Activated naive CD8-positive, alpha-beta T cell treated with anti-CD3 and anti-CD28 coated beads, Interleukin-2, amount 50 U/mL, for 24 hours (primary cell): ENCODE measurements around the gene NPW.

Experiments used
- ATAC-seq: fragments of 150-1000 bp; cut with Tn5 transposase; one replicate; pipeline ENCODE4 v1.10.0; 2021
- DNase-seq: peaks from one replicate; pipeline ENCODE4 v3.0.0; 2021
- H3K27ac Mint-ChIP-seq: one replicate; pipeline ENCODE4 v1.8.0; 2021; ENCODE audit warnings: mild to moderate bottlenecking, mixed read lengths
- H3K27me3 Mint-ChIP-seq: one replicate; pipeline ENCODE4 v1.8.0; 2021; ENCODE audit warnings: mixed read lengths
- H3K36me3 Mint-ChIP-seq: one replicate; pipeline ENCODE4 v1.8.0; 2021; ENCODE audit warnings: low read depth, mixed read lengths
- H3K4me1 Mint-ChIP-seq: one replicate; pipeline ENCODE4 v1.8.0; 2021; ENCODE audit warnings: mixed read lengths
- H3K4me3 Mint-ChIP-seq: one replicate; pipeline ENCODE4 v1.8.0; 2021; ENCODE audit warnings: mild to moderate bottlenecking, moderate library complexity, mixed read lengths
- H3K9me3 Mint-ChIP-seq: one replicate; pipeline ENCODE4 v1.8.0; 2021; ENCODE audit warnings: mixed read lengths

Gene NPW

DNA sequence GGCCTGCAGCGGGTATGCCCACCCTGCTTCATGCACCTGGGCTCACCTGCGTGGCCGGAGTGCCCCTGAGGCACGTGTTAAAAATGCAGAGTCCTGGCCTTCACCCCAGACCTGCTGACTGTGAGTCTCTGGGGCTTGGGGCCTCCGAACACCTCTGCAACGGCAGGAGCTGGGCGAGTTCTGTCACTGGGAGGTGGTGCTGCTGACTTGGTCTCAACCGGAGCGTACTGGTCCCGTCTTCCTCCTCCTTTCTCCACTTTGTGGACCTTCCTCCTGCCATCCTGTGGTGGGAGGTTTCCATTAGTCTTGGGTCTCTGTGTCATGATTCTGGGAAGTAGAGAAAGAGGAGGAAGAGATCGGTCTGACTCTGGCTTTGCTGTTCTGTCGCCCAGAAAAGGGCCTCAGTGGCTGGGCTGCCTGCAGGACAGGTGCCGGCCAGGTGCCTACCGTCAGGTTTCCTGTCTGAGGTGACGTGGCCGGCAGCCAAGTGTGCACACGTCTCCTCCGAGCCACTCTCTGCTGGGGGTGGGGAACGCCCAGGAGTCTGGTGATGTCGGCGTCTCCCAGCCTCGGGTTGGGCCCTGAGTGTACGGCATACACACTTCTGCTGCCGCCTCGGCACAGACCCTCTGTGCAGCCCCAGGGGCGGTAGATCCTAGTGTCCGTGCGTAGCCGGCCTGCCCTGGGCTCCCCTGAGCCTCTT is 35.1 kb downstream of the NPW start:
- ATAC-seq, result no peak
- H3K4me3 Mint-ChIP-seq, result no peak overlapping the region
- no peak for DNase-seq
- no peaks in the 10 kb centered on the region for H3K4me1 Mint-ChIP-seq
- no peaks in the 10 kb centered on the region for H3K9me3 Mint-ChIP-seq
- H3K27ac Mint-ChIP-seq, result no peak overlapping the region
- H3K36me3 Mint-ChIP-seq, result peaks cover 9% of the 10 kb centered on the region
- no peaks in the 10 kb centered on the region for H3K27me3 Mint-ChIP-seq

GRCh38 chr16:2056077-2056476 is 36.5 kb downstream of the NPW start:
- DNase-seq (no peak), ATAC-seq (no peak)
- no peaks in the 10 kb centered on the region for H3K4me1 Mint-ChIP-seq
- no peak overlapping the region for H3K4me3 Mint-ChIP-seq
- H3K27me3 Mint-ChIP-seq, result no peaks in the 10 kb centered on the region
- H3K9me3 Mint-ChIP-seq, result no peaks in the 10 kb centered on the region
- H3K36me3 Mint-ChIP-seq, result peaks cover 5% of the 10 kb centered on the region
- no peak overlapping the region for H3K27ac Mint-ChIP-seq

GRCh38 chr16:2056681-2057407 is 37.3 kb downstream of the NPW start:
- Mint-ChIP-seq H3K4me1 (no peaks in the 10 kb centered on the region), H3K9me3 (no peaks in the 10 kb centered on the region), H3K4me3 (no peak overlapping the region), H3K36me3 (peaks cover 2% of the 10 kb centered on the region), H3K27me3 (no peaks in the 10 kb centered on the region), H3K27ac (no peak overlapping the region)
- ATAC-seq (no peak), DNase-seq (no peak)

DNA sequence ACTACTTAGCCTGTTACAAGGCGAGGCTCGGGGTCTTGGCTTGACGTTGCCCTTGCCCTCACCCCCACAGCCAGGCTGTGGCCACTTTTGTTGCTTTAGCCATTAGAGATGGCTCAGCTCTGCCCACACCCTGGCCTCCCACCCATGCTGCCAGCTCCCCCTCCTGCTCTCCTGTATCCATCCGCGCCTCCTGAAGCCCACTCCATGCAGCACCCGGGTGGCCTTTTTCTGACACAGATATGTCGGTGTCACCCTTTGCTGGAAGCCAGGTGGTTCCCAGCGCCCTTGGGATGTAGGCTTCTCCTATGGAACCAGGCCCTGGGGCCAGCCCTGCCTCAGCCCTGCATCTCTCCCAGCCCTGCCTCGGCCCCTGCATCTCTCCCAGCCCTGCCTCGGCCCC is 37.9 kb downstream of the NPW start:
- H3K9me3 Mint-ChIP-seq, result no peaks in the 10 kb centered on the region

DNA sequence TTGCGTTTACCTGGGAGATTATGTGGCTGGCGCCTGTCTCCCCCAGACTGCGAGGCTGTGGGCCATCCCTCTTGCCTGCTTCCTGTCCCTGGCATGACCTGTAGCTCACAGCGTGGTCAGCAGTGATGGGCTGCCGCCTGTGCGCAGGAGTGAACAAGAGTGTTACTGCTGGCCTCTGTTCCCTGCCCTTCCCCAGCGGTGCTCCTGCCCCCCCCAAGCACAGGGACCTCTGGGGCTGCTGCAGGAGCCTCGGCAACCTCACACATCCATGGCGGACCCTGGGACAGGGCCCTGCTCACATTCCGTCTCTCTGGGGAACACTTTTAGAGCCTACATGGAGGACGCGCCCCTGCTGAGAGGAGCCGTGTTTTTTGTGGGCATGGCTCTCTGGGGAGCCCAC is 38.8 kb downstream of the NPW start:
- H3K9me3 Mint-ChIP-seq, result no peaks in the 10 kb centered on the region
- peaks cover 2% of the 10 kb centered on the region for H3K36me3 Mint-ChIP-seq
- ATAC-seq, result no peak
- DNase-seq, result no peak
- H3K27me3 Mint-ChIP-seq, result no peaks in the 10 kb centered on the region
- H3K27ac Mint-ChIP-seq, result no peak overlapping the region
- no peaks in the 10 kb centered on the region for H3K4me1 Mint-ChIP-seq
- no peak overlapping the region for H3K4me3 Mint-ChIP-seq

More for the DNA sequence above, 37.9 kb downstream of the NPW start:
- H3K27me3 Mint-ChIP-seq, result no peaks in the 10 kb centered on the region
- H3K36me3 Mint-ChIP-seq, result peaks cover 2% of the 10 kb centered on the region
- DNase-seq (no peak), ATAC-seq (no peak)
- no peaks in the 10 kb centered on the region for H3K4me1 Mint-ChIP-seq
- H3K4me3 Mint-ChIP-seq, result no peak overlapping the region
- no peak overlapping the region for H3K27ac Mint-ChIP-seq

- DNase-seq (no peak), ATAC-seq (no peak)
- H3K36me3 Mint-ChIP-seq, result peaks cover 5% of the 10 kb centered on the region
- H3K27ac Mint-ChIP-seq, result no peak overlapping the region
- H3K27me3 Mint-ChIP-seq, result no peaks in the 10 kb centered on the region
- H3K4me3 Mint-ChIP-seq, result no peak overlapping the region
- no peaks in the 10 kb centered on the region for H3K9me3 Mint-ChIP-seq
- H3K4me1 Mint-ChIP-seq, result no peaks in the 10 kb centered on the region
These were observed 39.3 kb downstream of the NPW start for GRCh38 chr16:2058872-2059271.

DNA sequence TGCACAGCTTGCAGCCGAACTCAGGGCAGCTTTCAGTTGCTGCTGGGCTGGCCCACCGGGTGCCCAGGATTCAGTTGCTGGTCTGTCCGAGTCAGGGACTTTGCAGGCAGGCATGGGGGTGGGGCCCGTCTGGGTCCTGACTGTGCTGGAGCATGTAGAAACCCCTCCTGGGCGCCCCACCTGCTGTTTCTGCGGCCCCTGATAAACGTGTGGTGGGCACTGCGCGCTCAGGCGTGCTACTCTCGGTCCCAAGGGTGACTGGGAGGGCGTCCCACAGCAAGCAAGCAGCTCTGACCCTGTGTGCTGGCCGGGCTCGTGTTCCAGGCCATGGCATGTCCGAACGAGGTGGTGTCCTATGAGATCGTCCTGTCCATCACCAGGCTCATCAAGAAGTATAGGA is 40.8 kb downstream of the NPW start:
- H3K36me3 Mint-ChIP-seq, result peaks cover 4% of the 10 kb centered on the region

DNA sequence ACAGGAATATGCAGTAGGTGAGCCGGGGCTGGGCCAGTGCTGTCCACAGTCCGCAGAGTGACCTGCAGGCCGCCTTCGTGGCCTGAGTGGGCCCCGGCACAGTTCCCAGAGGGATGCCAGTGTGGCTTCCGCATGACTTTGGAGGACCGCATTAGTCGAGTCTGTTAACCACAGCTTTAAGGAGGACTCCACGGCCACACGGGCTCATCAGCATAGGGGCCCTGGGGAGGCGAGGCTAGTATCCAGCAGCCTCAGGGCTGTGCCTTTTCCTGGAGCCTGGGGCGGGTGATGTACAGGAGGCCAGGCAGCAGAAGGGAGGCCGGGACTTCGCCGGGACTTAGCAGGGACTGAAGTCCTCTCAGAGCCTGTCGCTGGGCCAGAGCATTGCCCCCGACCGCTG is 41.4 kb downstream of the NPW start:
- Mint-ChIP-seq H3K9me3 (no peaks in the 10 kb centered on the region), H3K27me3 (no peaks in the 10 kb centered on the region), H3K4me1 (peaks cover under 1% of the 10 kb centered on the region), H3K27ac (no peak overlapping the region), H3K36me3 (peaks cover 7% of the 10 kb centered on the region), H3K4me3 (no peak overlapping the region)
- no peak for ATAC-seq
- no peak for DNase-seq

More for the DNA sequence above, 40.8 kb downstream of the NPW start:
- Mint-ChIP-seq H3K4me3 (no peak overlapping the region), H3K9me3 (no peaks in the 10 kb centered on the region), H3K4me1 (no peaks in the 10 kb centered on the region), H3K27me3 (no peaks in the 10 kb centered on the region), H3K27ac (no peak overlapping the region)
- ATAC-seq (no peak), DNase-seq (no peak)

DNA sequence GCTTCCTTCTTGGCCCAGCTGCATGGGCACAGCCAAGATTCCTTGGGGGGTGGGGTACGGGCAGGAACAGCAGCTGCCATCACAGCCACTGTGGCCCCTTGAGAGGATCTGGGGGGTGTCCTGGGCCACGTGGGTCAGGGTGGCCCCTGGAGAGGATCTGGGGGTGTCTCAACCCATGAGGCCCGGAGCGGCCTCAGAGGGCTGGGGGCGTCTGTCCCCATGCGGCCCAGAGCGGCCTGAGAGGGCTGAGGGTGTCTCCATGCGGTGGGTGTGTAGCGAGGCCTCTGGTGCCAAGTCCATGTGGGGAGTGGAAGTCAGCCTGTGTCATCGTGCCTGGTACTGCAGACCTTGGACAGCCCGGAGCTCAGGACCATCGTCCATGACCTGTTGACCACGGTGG is 41.9 kb downstream of the NPW start:
- no peak overlapping the region for H3K27ac Mint-ChIP-seq
- peaks cover 1% of the 10 kb centered on the region for H3K4me1 Mint-ChIP-seq
- H3K27me3 Mint-ChIP-seq, result no peaks in the 10 kb centered on the region
- ATAC-seq (no peak), DNase-seq (no peak)
- H3K4me3 Mint-ChIP-seq, result no peak overlapping the region
- peaks cover 12% of the 10 kb centered on the region for H3K36me3 Mint-ChIP-seq
- H3K9me3 Mint-ChIP-seq, result no peaks in the 10 kb centered on the region

- no peak overlapping the region for H3K27ac Mint-ChIP-seq
- H3K9me3 Mint-ChIP-seq, result no peaks in the 10 kb centered on the region
- DNase-seq, result no peak
- H3K4me1 Mint-ChIP-seq, result peaks cover 1% of the 10 kb centered on the region
- no peak for ATAC-seq
- H3K36me3 Mint-ChIP-seq, result peaks cover 18% of the 10 kb centered on the region
- no peak overlapping the region for H3K4me3 Mint-ChIP-seq
- no peaks in the 10 kb centered on the region for H3K27me3 Mint-ChIP-seq
These were observed 43.2 kb downstream of the NPW start for GRCh38 chr16:2062801-2063200.

- no peak overlapping the region for H3K4me3 Mint-ChIP-seq
- no peak for DNase-seq
- H3K27ac Mint-ChIP-seq, result no peak overlapping the region
- no peaks in the 10 kb centered on the region for H3K9me3 Mint-ChIP-seq
- H3K36me3 Mint-ChIP-seq, result peaks cover 22% of the 10 kb centered on the region
- no peak for ATAC-seq
- H3K4me1 Mint-ChIP-seq, result peaks cover 1% of the 10 kb centered on the region
- no peaks in the 10 kb centered on the region for H3K27me3 Mint-ChIP-seq
These were observed 44.3 kb downstream of the NPW start for GRCh38 chr16:2063861-2064260.

DNA sequence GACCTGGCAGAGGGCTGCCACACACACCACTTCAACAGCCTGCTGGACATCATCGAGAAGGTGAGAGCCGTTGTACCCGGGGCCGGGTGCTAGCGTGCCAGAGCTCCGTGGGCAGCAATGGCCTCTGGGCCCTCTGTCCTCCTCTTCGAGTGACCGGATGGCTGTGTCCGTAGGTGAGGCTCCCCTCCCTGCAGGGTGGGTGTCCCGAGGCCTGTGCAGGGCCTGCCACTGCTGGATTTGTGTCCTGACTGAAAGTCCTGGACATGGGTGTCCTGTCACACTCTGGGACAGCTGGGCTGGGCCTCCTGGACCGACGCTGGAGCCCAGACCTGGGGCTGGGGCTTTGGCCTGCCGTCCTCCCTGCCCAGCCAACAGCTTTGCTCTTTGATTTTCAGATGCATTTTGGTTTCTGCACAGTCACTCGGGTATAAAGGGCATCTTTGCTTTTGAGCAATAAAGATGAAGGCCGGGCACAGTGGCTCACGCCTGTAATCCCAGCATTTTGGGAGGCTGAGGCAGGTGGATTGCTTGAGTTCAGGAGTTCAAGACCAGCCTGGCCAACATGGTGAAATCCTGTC is 44.9 kb downstream of the NPW start:
- DNase-seq, result no peak
- no peak for ATAC-seq
- H3K27ac Mint-ChIP-seq, result no peak overlapping the region
- H3K4me1 Mint-ChIP-seq, result peaks cover 1% of the 10 kb centered on the region
- no peaks in the 10 kb centered on the region for H3K9me3 Mint-ChIP-seq
- no peaks in the 10 kb centered on the region for H3K27me3 Mint-ChIP-seq
- H3K36me3 Mint-ChIP-seq, result peaks cover 22% of the 10 kb centered on the region
- H3K4me3 Mint-ChIP-seq, result no peak overlapping the region

DNA sequence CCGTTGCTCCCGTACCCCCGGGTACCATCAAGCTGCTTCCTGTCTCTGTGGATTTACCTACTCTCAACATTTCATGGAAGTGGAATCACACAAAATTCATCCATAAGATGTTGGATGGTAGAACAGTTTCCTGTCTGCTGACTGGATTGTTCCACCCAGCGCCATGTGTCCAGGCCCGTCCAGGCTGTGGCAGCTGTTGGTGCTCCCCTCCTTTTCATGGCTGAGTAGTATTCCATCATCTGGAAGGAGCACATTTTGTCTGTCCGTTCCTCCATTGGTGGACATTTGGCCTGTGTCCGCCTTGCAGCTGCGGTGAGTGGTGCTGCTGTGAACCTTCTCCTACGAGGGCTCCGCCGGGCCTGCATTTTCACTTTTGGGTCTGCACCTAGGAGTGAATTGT is 46.6 kb downstream of the NPW start:
- no peak for ATAC-seq
- H3K27me3 Mint-ChIP-seq, result no peaks in the 10 kb centered on the region
- H3K4me3 Mint-ChIP-seq, result no peak overlapping the region
- H3K36me3 Mint-ChIP-seq, result peaks cover 22% of the 10 kb centered on the region
- H3K27ac Mint-ChIP-seq, result peak overlapping the region; percentile 49
- peaks cover 1% of the 10 kb centered on the region for H3K4me1 Mint-ChIP-seq
- no peak for DNase-seq
- H3K9me3 Mint-ChIP-seq, result no peaks in the 10 kb centered on the region
